H1 (cell line): ENCODE data around the gene KLHDC8B.

Experiments used
- BRCA1 ChIP-seq: IDR thresholded peaks from 2 replicates; pipeline ENCODE4 v1.6.1; 2012; ENCODE audit warnings: low read depth, low read length, improper control_type of control experiment
- CEBPB ChIP-seq: IDR thresholded peaks from 2 replicates; pipeline ENCODE4 v1.6.1; 2012; ENCODE audit warnings: low read depth, low read length
- JUND ChIP-seq: IDR thresholded peaks from 2 replicates; pipeline ENCODE4 v1.6.1; 2011; ENCODE audit warnings: mild to moderate bottlenecking, improper control_type of control experiment, low read length
- PHF8 ChIP-seq: fragments of 200-600 bp; sonication (generic); conservative IDR thresholded peaks from 2 replicates; pipeline ENCODE4 v1.7.1; 2012; ENCODE audit warnings: low read depth, mild to moderate bottlenecking, inconsistent platforms, low read length, moderate library complexity
- POLR2A ChIP-seq, 2 experiments: IDR thresholded peaks; 1 replicate in 1 of 2; 2 replicates in 1 of 2; pipeline ENCODE4 v1.6.1; 2011; ENCODE audit warnings: low read depth in 2 of 2, low read length in 2 of 2, mild to moderate bottlenecking in 2 of 2; ENCODE audit errors: control extremely low read depth in 1 of 2
- RAD21 ChIP-seq, 2 experiments: IDR thresholded peaks in 1 of 2; conservative IDR thresholded peaks in 1 of 2; 2 replicates each; pipeline ENCODE4 v1.6.1; 2011; ENCODE audit warnings: low read depth in 2 of 2, low read length in 2 of 2, improper control_type of control experiment in 1 of 2, inconsistent platforms in 1 of 2, mild to moderate bottlenecking in 1 of 2, moderate library complexity in 1 of 2
- TAF7 ChIP-seq: optimal IDR thresholded peaks from 2 replicates; pipeline ENCODE3; 2011; ENCODE audit warnings: low read depth, mild to moderate bottlenecking, inconsistent platforms, low read length, moderate library complexity, borderline replicate concordance
- TF ChIP-seq, protein P1 (sequence below), 3 experiments: IDR thresholded peaks; 1 replicate in 2 of 3; 2 replicates in 1 of 3; pipeline versions ENCODE4 v1.5.1 to v1.6.1; 2011; ENCODE audit warnings: low read length in 3 of 3, mild to moderate bottlenecking in 3 of 3, inconsistent platforms in 2 of 3, low read depth in 1 of 3, moderate library complexity in 1 of 3; ENCODE audit not compliant: insufficient read depth in 1 of 3; ENCODE audit errors: control extremely low read depth in 1 of 3
- TF ChIP-seq, protein P2 (sequence below): IDR thresholded peaks from 2 replicates; pipeline ENCODE4 v1.6.1; 2012; ENCODE audit warnings: inconsistent platforms
- TF ChIP-seq, protein P3 (sequence below): IDR thresholded peaks from 2 replicates; pipeline ENCODE4 v1.6.1; 2012; ENCODE audit warnings: inconsistent platforms

DNA sequence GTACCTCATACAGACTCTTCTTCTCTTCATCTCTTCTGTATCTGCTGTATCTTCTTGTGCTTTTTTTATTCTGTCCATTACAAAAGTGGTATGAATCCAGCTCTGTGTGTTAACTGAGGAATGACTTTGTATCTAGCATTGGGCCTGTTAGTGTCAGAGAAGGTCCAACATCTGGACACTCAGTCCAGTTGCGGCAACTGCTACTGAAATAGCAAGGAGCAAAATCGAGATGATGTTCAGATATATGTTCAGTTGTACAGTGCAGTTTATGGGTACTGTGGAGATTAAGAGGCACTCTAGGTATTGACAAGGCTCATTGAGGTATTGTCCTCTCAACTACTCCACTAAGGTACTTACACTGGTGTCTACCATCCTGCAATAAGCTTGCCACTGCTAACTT, 42.6 kb downstream of the KLHDC8B start:
- TF ChIP-seq TAF7 (no peak), POLR2A (IDR thresholded peaks at IDR 0.05; ENCODE audit: control extremely low read depth in 1 of 2, low read depth in 2 of 2, low read length in 2 of 2) (no peak), JUND (no peak), BRCA1 (no peak), RAD21 (IDR thresholded peaks at IDR 0.05 in 1 of 2, conservative IDR thresholded peaks at IDR 0.05 in 1 of 2; ENCODE audit: low read depth in 2 of 2, low read length in 2 of 2) (no peak), PHF8 (no peak), CEBPB (no peak)
- TF ChIP-seq, protein P1, sequence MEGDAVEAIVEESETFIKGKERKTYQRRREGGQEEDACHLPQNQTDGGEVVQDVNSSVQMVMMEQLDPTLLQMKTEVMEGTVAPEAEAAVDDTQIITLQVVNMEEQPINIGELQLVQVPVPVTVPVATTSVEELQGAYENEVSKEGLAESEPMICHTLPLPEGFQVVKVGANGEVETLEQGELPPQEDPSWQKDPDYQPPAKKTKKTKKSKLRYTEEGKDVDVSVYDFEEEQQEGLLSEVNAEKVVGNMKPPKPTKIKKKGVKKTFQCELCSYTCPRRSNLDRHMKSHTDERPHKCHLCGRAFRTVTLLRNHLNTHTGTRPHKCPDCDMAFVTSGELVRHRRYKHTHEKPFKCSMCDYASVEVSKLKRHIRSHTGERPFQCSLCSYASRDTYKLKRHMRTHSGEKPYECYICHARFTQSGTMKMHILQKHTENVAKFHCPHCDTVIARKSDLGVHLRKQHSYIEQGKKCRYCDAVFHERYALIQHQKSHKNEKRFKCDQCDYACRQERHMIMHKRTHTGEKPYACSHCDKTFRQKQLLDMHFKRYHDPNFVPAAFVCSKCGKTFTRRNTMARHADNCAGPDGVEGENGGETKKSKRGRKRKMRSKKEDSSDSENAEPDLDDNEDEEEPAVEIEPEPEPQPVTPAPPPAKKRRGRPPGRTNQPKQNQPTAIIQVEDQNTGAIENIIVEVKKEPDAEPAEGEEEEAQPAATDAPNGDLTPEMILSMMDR (IDR thresholded peaks at IDR 0.05; ENCODE audit: control extremely low read depth in 1 of 3, insufficient read depth in 1 of 3, low read depth in 1 of 3, low read length in 3 of 3), result no peak
- TF ChIP-seq, protein P2, sequence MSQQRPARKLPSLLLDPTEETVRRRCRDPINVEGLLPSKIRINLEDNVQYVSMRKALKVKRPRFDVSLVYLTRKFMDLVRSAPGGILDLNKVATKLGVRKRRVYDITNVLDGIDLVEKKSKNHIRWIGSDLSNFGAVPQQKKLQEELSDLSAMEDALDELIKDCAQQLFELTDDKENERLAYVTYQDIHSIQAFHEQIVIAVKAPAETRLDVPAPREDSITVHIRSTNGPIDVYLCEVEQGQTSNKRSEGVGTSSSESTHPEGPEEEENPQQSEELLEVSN, result no peak
- TF ChIP-seq, protein P3, sequence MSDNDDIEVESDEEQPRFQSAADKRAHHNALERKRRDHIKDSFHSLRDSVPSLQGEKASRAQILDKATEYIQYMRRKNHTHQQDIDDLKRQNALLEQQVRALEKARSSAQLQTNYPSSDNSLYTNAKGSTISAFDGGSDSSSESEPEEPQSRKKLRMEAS, result no peak
